Colonic mucosa (tissue), 4 donors: Measurements from ENCODE around the gene SRSF5. TPM values are rescaled to one million over a fixed set of nuclear protein-coding genes. Genes with fewer than 3 reads are reported as not detected.

Experiments used
- DNase-seq: peaks from one replicate; pipeline ENCODE4 v3.0.0-alpha.2; 2020
- H3K27ac ChIP-seq: fragments of 200-600 bp; one replicate; pipeline ENCODE4 v1.8.0; 2021
- H3K27me3 ChIP-seq: fragments of 200-600 bp; one replicate; pipeline ENCODE4 v1.8.0; 2021
- H3K36me3 ChIP-seq: fragments of 200-600 bp; one replicate; pipeline ENCODE4 v1.8.0; 2021
- H3K4me1 ChIP-seq: fragments of 200-600 bp; one replicate; pipeline ENCODE4 v1.8.0; 2021; ENCODE audit warnings: mild to moderate bottlenecking
- H3K4me3 ChIP-seq: fragments of 200-600 bp; one replicate; pipeline ENCODE4 v1.8.0; 2021
- H3K9ac ChIP-seq, 2 donors: one replicate each; pipeline ENCODE4 v1.7.0; 2013; ENCODE audit warnings: control low read depth in 2 of 2, low read depth in 2 of 2, low read length in 2 of 2
- H3K9me3 ChIP-seq: fragments of 200-600 bp; one replicate; pipeline ENCODE4 v1.8.0; 2021
- CTCF ChIP-seq: fragments of 200-600 bp; IDR thresholded peaks from one replicate; pipeline ENCODE4 v1.8.0; 2022; ENCODE audit warnings: antibody characterized with exemption, mild to moderate bottlenecking
- intact Hi-C: fragments of 100-400 bp; cut with DNase I; formaldehyde crosslinking; loops from one replicate; pipeline ENCODE4 v1.14.1; 2022
- total RNA-seq, 2 donors: library from RNA; stranded (reverse); fragmentation: NEBNext Ultra II Directional in 1 of 2; extraction: Animal tissue kit (Norgen Biotek cat#: 25700) in 1 of 2; gene quantifications; one replicate each; pipeline ENCODE4 v1.2.1, GENCODE V29; 2021
- donor health status: healthy.
- donor health status: DM: no; HTN: no; CAD: no.
- donor health status: DM: no; HTN: no; CAD: no.

The SRSF5 gene
- total RNA-seq, 2 donors from 2014 or later: 198 to 206 TPM

GRCh38 chr14:69780092-69780491 lies 13.2 kb downstream of the SRSF5 start:
- H3K4me1 ChIP-seq: no peaks in the 10 kb centered on the region
- no peak for DNase-seq
- intact Hi-C loops: no loop called here
- no peak overlapping the region for H3K9ac ChIP-seq
- H3K9me3 ChIP-seq: no peaks in the 10 kb centered on the region
- no peak overlapping the region for H3K4me3 ChIP-seq
- H3K36me3 ChIP-seq: peaks cover 8% of the 10 kb centered on the region
- H3K27me3 ChIP-seq: no peaks in the 10 kb centered on the region
- TF ChIP-seq CTCF: no peak
- H3K27ac ChIP-seq: no peak overlapping the region

GRCh38 chr14:69780952-69781351 lies 14.0 kb downstream of the SRSF5 start:
- Histone ChIP-seq H3K9ac (no peak overlapping the region), H3K36me3 (peaks cover 2% of the 10 kb centered on the region), H3K4me1 (no peaks in the 10 kb centered on the region), H3K4me3 (no peak overlapping the region), H3K9me3 (no peaks in the 10 kb centered on the region), H3K27ac (no peak overlapping the region), H3K27me3 (no peaks in the 10 kb centered on the region)
- intact Hi-C loops: no loop called here
- no peak for TF ChIP-seq CTCF
- no peak for DNase-seq

- Histone ChIP-seq H3K9ac (no peak overlapping the region), H3K4me3 (no peak overlapping the region), H3K4me1 (no peaks in the 10 kb centered on the region), H3K36me3 (no peaks in the 10 kb centered on the region), H3K9me3 (no peaks in the 10 kb centered on the region), H3K27ac (no peak overlapping the region), H3K27me3 (no peaks in the 10 kb centered on the region)
- intact Hi-C loops: no loop called here
- no peak for DNase-seq
- TF ChIP-seq CTCF: no peak
Observed at GRCh38 chr14:69784942-69785341, 18.0 kb downstream of the SRSF5 start.

GRCh38 chr14:69786603-69787002 lies 19.7 kb downstream of the SRSF5 start:
- no peaks in the 10 kb centered on the region for H3K9me3 ChIP-seq
- H3K4me3 ChIP-seq: no peak overlapping the region
- no peak overlapping the region for H3K27ac ChIP-seq
- intact Hi-C loops: no loop called here
- no peaks in the 10 kb centered on the region for H3K36me3 ChIP-seq
- no peak overlapping the region for H3K9ac ChIP-seq
- no peak for DNase-seq
- no peaks in the 10 kb centered on the region for H3K27me3 ChIP-seq
- H3K4me1 ChIP-seq: no peaks in the 10 kb centered on the region
- TF ChIP-seq CTCF: no peak

- Histone ChIP-seq H3K4me1 (no peaks in the 10 kb centered on the region), H3K27ac (no peak overlapping the region), H3K36me3 (no peaks in the 10 kb centered on the region), H3K4me3 (no peak overlapping the region), H3K9ac (no peak overlapping the region), H3K9me3 (no peaks in the 10 kb centered on the region), H3K27me3 (no peaks in the 10 kb centered on the region)
- intact Hi-C loops: no loop called here
- TF ChIP-seq CTCF: no peak
- DNase-seq: no peak
Observed at GRCh38 chr14:69789118-69789640, 22.2 kb downstream of the SRSF5 start.
